Peyer's patch (tissue), 4 donors: ENCODE measurements around the gene PARP6.

Experiments used
- POLR2A ChIP-seq, 2 donors: fragments of 450-650 bp; IDR thresholded peaks; one replicate each; pipeline ENCODE4 v1.5.1; 2017; ENCODE audit warnings: antibody characterized with exemption in 2 of 2, mild to moderate bottlenecking in 2 of 2, moderate library complexity in 2 of 2
- TF ChIP-seq, protein P1 (sequence below), 6 experiments: fragments of 450-650 bp in 4 of 6; fragments of 200-600 bp in 2 of 6; sonication (generic) in 1 of 6; IDR thresholded peaks; one replicate each; pipeline ENCODE4 v1.5.1; 2017 to 2019; ENCODE audit warnings: antibody characterized with exemption in 6 of 6, mild to moderate bottlenecking in 3 of 6, moderate library complexity in 1 of 6

DNA sequence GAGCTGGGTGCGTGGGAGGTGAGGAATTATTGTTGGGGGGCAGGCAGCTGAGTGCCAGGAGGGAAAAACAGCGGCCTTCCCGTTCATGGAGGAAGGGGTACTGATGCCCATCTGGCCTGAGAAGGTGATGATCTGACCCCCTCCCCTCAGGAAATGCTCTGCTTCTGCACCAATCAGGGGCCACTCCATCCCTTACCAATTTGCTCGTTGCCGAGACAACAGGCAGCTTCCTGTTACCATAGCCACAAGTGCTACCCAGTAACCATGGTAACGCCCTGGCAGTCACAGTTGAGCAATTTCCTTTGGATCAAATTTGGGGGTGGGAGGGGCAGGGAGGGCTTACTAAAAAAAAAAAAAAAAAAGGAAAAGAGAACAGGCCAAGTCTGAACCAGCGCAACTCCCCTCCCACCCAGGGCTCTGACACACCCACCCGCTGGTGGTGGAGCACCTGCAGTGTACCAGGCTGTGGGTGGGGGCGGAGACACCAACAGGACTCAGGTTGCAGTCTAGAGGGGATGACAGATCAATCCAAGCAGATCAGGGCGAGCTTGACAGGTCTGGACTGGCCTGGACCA lies 33.9 kb upstream of the PARP6 start:
- TF ChIP-seq, protein P1, sequence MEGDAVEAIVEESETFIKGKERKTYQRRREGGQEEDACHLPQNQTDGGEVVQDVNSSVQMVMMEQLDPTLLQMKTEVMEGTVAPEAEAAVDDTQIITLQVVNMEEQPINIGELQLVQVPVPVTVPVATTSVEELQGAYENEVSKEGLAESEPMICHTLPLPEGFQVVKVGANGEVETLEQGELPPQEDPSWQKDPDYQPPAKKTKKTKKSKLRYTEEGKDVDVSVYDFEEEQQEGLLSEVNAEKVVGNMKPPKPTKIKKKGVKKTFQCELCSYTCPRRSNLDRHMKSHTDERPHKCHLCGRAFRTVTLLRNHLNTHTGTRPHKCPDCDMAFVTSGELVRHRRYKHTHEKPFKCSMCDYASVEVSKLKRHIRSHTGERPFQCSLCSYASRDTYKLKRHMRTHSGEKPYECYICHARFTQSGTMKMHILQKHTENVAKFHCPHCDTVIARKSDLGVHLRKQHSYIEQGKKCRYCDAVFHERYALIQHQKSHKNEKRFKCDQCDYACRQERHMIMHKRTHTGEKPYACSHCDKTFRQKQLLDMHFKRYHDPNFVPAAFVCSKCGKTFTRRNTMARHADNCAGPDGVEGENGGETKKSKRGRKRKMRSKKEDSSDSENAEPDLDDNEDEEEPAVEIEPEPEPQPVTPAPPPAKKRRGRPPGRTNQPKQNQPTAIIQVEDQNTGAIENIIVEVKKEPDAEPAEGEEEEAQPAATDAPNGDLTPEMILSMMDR (IDR thresholded peaks at IDR 0.05) = no peak
- TF ChIP-seq POLR2A (IDR thresholded peaks at IDR 0.05) = no peak
